Endodermal cell (in vitro differentiated cells): ENCODE measurements around the gene SYNE3. TPM values are rescaled to one million over a fixed set of nuclear protein-coding genes. Genes with fewer than 3 reads are reported as not detected.

ENCODE experiments used
- DNase-seq: peaks from one replicate; pipeline ENCODE4 v3.0.0-alpha.2; 2017
- H3K27ac ChIP-seq: 2 replicates; pipeline ENCODE4 v1.5.1; 2013; ENCODE audit warnings: mild to moderate bottlenecking, low read depth, low read length, moderate library complexity
- H3K27me3 ChIP-seq: 2 replicates; pipeline ENCODE4 v1.6.1; 2013; ENCODE audit warnings: mild to moderate bottlenecking, low read length, moderate library complexity; ENCODE audit not compliant: insufficient read depth, control insufficient read depth, poor library complexity, severe bottlenecking
- H3K36me3 ChIP-seq: 2 replicates; pipeline ENCODE4 v1.7.0; 2013; ENCODE audit warnings: mild to moderate bottlenecking, low read length, moderate library complexity; ENCODE audit not compliant: control insufficient read depth, insufficient read depth
- H3K4me1 ChIP-seq: one replicate; pipeline ENCODE4 v1.7.0; 2013; ENCODE audit warnings: low read length; ENCODE audit not compliant: control insufficient read depth, insufficient read depth
- H3K4me3 ChIP-seq: 2 replicates; pipeline ENCODE4 v1.5.1; 2013; ENCODE audit warnings: mild to moderate bottlenecking, low read length, moderate library complexity
- H3K9ac ChIP-seq: 2 replicates; pipeline ENCODE4 v1.6.1; 2013; ENCODE audit warnings: mild to moderate bottlenecking, low read length, moderate library complexity; ENCODE audit not compliant: poor library complexity, severe bottlenecking; ENCODE audit errors: extremely low read depth
- H3K9me3 ChIP-seq: 2 replicates; pipeline ENCODE4 v1.6.1; 2013; ENCODE audit warnings: mild to moderate bottlenecking, low read length, moderate library complexity; ENCODE audit not compliant: control insufficient read depth
- H3K27ac Mint-ChIP-seq: 2 replicates; pipeline ENCODE4 v1.8.0; 2020; ENCODE audit warnings: mixed read lengths
- H3K27me3 Mint-ChIP-seq: 2 replicates; pipeline ENCODE4 v1.8.0; 2021; ENCODE audit warnings: mild to moderate bottlenecking, mixed read lengths; ENCODE audit not compliant: insufficient read depth
- H3K36me3 Mint-ChIP-seq: 2 replicates; pipeline ENCODE4 v1.8.0; 2020; ENCODE audit warnings: low read depth, mixed read lengths
- H3K4me1 Mint-ChIP-seq: 2 replicates; pipeline ENCODE4 v1.8.0; 2020; ENCODE audit warnings: mixed read lengths
- H3K4me3 Mint-ChIP-seq: 2 replicates; pipeline ENCODE4 v1.8.0; 2020; ENCODE audit warnings: mild to moderate bottlenecking, moderate library complexity, mixed read lengths
- H3K9me3 Mint-ChIP-seq: 2 replicates; pipeline ENCODE4 v1.8.0; 2020; ENCODE audit warnings: mild to moderate bottlenecking, mixed read lengths
- WGBS, 2 experiments: methylation state at CpG; one replicate each; pipeline versions ENCODE4 v1.1.5 to v1.1.7; 2013; ENCODE audit warnings: missing lambda C conversion rate in 2 of 2, mixed read lengths in 1 of 2; ENCODE audit not compliant: insufficient coverage in 1 of 2, insufficient read length in 1 of 2; 5-methylcytosine and 5-hydroxymethylcytosine counted together
- total RNA-seq, 2 donors: library from RNA; stranded (reverse); fragmentation: NEBNext Ultra II Directional in 1 of 2; extraction: Animal tissue kit (Norgen Biotek cat#: 25700) in 1 of 2; gene quantifications; 2 replicates in 1 of 2; 3 replicates in 1 of 2; pipeline ENCODE4 v1.2.1, GENCODE V29; 2021
- TF ChIP-seq, protein P1 (sequence below): fragments of 200-600 bp; sonication (generic); conservative IDR thresholded peaks from 2 replicates; pipeline ENCODE4 v1.5.0; 2021; ENCODE audit warnings: antibody characterized with exemption, mild to moderate bottlenecking

SYNE3 gene
- total RNA-seq, 2 donors from 2014 or later, result 1.0 to 5.2 TPM

DNA sequence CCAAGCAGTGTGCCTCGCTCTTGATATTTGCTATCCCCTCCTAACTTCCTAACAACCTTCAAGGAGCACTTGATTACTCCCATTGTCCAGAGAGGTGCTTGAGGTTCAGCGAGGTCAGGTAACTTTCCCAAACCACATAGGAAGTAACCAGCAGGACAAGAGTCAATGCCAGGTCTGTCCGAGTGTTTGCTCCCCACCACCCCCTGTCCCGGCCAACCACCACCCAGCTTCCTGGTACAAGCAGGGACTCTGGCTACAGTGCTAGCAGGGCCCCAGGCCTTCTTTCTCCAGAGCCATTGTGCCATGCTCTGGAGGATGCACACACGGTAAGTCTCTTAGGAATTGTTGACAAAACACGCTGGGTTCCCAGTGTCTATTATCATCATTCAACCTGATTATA is 49.2 kb downstream of the SYNE3 start:
- TF ChIP-seq, protein P1, sequence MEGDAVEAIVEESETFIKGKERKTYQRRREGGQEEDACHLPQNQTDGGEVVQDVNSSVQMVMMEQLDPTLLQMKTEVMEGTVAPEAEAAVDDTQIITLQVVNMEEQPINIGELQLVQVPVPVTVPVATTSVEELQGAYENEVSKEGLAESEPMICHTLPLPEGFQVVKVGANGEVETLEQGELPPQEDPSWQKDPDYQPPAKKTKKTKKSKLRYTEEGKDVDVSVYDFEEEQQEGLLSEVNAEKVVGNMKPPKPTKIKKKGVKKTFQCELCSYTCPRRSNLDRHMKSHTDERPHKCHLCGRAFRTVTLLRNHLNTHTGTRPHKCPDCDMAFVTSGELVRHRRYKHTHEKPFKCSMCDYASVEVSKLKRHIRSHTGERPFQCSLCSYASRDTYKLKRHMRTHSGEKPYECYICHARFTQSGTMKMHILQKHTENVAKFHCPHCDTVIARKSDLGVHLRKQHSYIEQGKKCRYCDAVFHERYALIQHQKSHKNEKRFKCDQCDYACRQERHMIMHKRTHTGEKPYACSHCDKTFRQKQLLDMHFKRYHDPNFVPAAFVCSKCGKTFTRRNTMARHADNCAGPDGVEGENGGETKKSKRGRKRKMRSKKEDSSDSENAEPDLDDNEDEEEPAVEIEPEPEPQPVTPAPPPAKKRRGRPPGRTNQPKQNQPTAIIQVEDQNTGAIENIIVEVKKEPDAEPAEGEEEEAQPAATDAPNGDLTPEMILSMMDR, result no peak
- Mint-ChIP-seq H3K36me3 (peaks cover 3% of the 10 kb centered on the region), H3K4me3 (no peak overlapping the region), H3K27me3 (no peaks in the 10 kb centered on the region), H3K27ac (no peak overlapping the region), H3K9me3 (no peaks in the 10 kb centered on the region), H3K4me1 (peaks cover 9% of the 10 kb centered on the region)
- Histone ChIP-seq H3K36me3 (no peaks in the 10 kb centered on the region), H3K27me3 (no peaks in the 10 kb centered on the region), H3K9ac (no peak overlapping the region), H3K27ac (no peak overlapping the region), H3K9me3 (no peaks in the 10 kb centered on the region), H3K4me3 (no peak overlapping the region), H3K4me1 (peaks cover 7% of the 10 kb centered on the region)
- 94 to 100% methylated on average over 2 to 6 of the region's 6 CpGs for WGBS, 2 experiments
- no peak for DNase-seq

Other genes starting within 250 kb of the SYNE3 start
- gene CLMN, start 196.7 kb downstream of the SYNE3 start, total RNA-seq, result 10 to 100 TPM in 1 of 2 donors, 1 to 10 TPM in 1; 9.5 to 11.7 TPM
- gene GLRX5, start 18.4 kb upstream of the SYNE3 start, total RNA-seq, result 10 to 100 TPM; 62.4 to 63.4 TPM
- under 1 TPM; 0.62 to 0.95 TPM for gene TCL1B, start 169.8 kb upstream of the SYNE3 start, total RNA-seq
- 1 to 10 TPM in 1 of 2 donors, under 1 TPM in 1; 0.53 to 1.8 TPM for gene TCL1A, start 197.5 kb upstream of the SYNE3 start, total RNA-seq